ENCODE measurements around the gene CCDC85C. TPM values are rescaled to one million over a fixed set of nuclear protein-coding genes. Genes with fewer than 3 reads are reported as not detected.

The CCDC85C gene
- polyA plus RNA-seq, 1 of the 3 experiments (the other 2 are of a cell fraction), result 9.6 TPM

- Histone ChIP-seq H3K27ac (ENCODE audit: low read depth in 2 of 2, low read length in 1 of 2) (no peak overlapping the region), H3K79me2 (ENCODE audit: insufficient read depth) (peaks cover 39% of the 10 kb centered on the region), H3K4me1 (ENCODE audit: control insufficient read depth in 1 of 2, insufficient read depth in 2 of 2, low read depth in 1 of 2, low read length in 1 of 2) (no peaks in the 10 kb centered on the region), H3F3A (replicated peaks; ENCODE audit: insufficient read depth) (peaks cover 8% of the 10 kb centered on the region), H3K9ac (no peak overlapping the region), H3K9me2 (no peaks in the 10 kb centered on the region), H3K4me2 (no peak overlapping the region), H4K20me1 (ENCODE audit: insufficient read depth) (peaks cover 20% of the 10 kb centered on the region), H3K36me3 (replicated peaks in 1 of 2; ENCODE audit: control insufficient read depth in 1 of 2, insufficient read depth in 2 of 2, low read length in 1 of 2) (peaks cover 67 to 87% of the 10 kb centered on the region in 2 experiments), H3K4me3 (ENCODE audit: low read depth in 2 of 2, low read length in 1 of 2) (no peak overlapping the region), H3K27me3 (ENCODE audit: insufficient read depth) (no peaks in the 10 kb centered on the region), H3K9me3 (no peaks in the 10 kb centered on the region), H2AFZ (ENCODE audit: low read depth) (no peak overlapping the region)
- ChIA-PET POLR2A (no interaction called here), CTCF (interaction anchor here (0.9 to 1.2 kb wide), 2 partner anchors 20 to 59 kb away, joined by 4 read pairs; no protein-coding TSS in a partner anchor)
- no peak for DNase-seq
- TF ChIP-seq TEAD4 (IDR thresholded peaks at IDR 0.05; ENCODE audit: borderline replicate concordance, insufficient read depth) (no peak), IRF3 (IDR thresholded peaks at IDR 0.05; ENCODE audit: low read depth, low read length) (no peak), NFIC (IDR thresholded peaks at IDR 0.05; ENCODE audit: borderline replicate concordance) (no peak), POLR2AphosphoS5 (IDR thresholded peaks at IDR 0.05; ENCODE audit: low read depth, low read length) (no peak), NRF1 (IDR thresholded peaks at IDR 0.05; ENCODE audit: low read depth, low read length) (no peak), FOSL2 (IDR thresholded peaks at IDR 0.05; ENCODE audit: borderline replicate concordance, low read depth) (no peak), YY1 (IDR thresholded peaks at IDR 0.05; ENCODE audit: low read depth) (no peak), CHD2 (IDR thresholded peaks at IDR 0.05; ENCODE audit: low read length, partially characterized antibody) (no peak), SIN3A (IDR thresholded peaks at IDR 0.05; ENCODE audit: borderline replicate concordance, low read depth, low read length) (no peak), ELF1 (IDR thresholded peaks at IDR 0.05) (no peak), SMC3 (IDR thresholded peaks at IDR 0.05; ENCODE audit: low read depth, low read length) (no peak), PBX3 (IDR thresholded peaks at IDR 0.05) (no peak), REST (IDR thresholded peaks at IDR 0.05; ENCODE audit: low read depth, low read length) (no peak), RCOR1 (IDR thresholded peaks at IDR 0.05; ENCODE audit: low read length) (no peak), EP300 (IDR thresholded peaks at IDR 0.05; ENCODE audit: borderline replicate concordance in 1 of 2, low read depth in 1 of 2, low read length in 1 of 2) (no peak), TAF1 (IDR thresholded peaks at IDR 0.05; ENCODE audit: borderline replicate concordance, low read depth, low read length) (no peak)
- WGBS (ENCODE audit: low lambda C conversion rate), result 97% methylated on average over 2 of the region's 2 CpGs
Measured at GRCh38 chr14:99497341-99497740, 106.7 kb downstream of the CCDC85C start.
